GM18526 (cell line): ENCODE measurements around the gene DOK5.

Experiments
- POLR2A ChIP-seq: IDR thresholded peaks from 3 replicates; pipeline ENCODE4 v1.6.1; 2011; ENCODE audit not compliant: insufficient read length; ENCODE audit errors: extremely low read depth

The DOK5 gene

GRCh38 chr20:54486585-54486984 is 11.2 kb downstream of the DOK5 start:
- no peak for TF ChIP-seq POLR2A

GRCh38 chr20:54488442-54488841 is 13.0 kb downstream of the DOK5 start:
- TF ChIP-seq POLR2A: no peak

- no peak for TF ChIP-seq POLR2A
Measured at GRCh38 chr20:54491506-54491905, 16.1 kb downstream of the DOK5 start.

GRCh38 chr20:54494303-54495006 is 19.1 kb downstream of the DOK5 start:
- TF ChIP-seq POLR2A: no peak

GRCh38 chr20:54497931-54498718 is 22.7 kb downstream of the DOK5 start:
- TF ChIP-seq POLR2A: no peak

- TF ChIP-seq POLR2A: no peak
Measured at GRCh38 chr20:54499111-54499510, 23.7 kb downstream of the DOK5 start.

GRCh38 chr20:54502179-54502578 is 26.8 kb downstream of the DOK5 start:
- no peak for TF ChIP-seq POLR2A

GRCh38 chr20:54506643-54507042 is 31.2 kb downstream of the DOK5 start:
- no peak for TF ChIP-seq POLR2A

GRCh38 chr20:54510541-54511129 is 35.2 kb downstream of the DOK5 start:
- no peak for TF ChIP-seq POLR2A

GRCh38 chr20:54512694-54513093 is 37.3 kb downstream of the DOK5 start:
- TF ChIP-seq POLR2A: no peak

- TF ChIP-seq POLR2A: no peak
Measured at GRCh38 chr20:54514028-54514607, 38.7 kb downstream of the DOK5 start.

- no peak for TF ChIP-seq POLR2A
Measured at GRCh38 chr20:54515793-54516628, 40.6 kb downstream of the DOK5 start.

GRCh38 chr20:54517241-54517975 is 42.0 kb downstream of the DOK5 start:
- TF ChIP-seq POLR2A: no peak

- TF ChIP-seq POLR2A: no peak
Measured at GRCh38 chr20:54524849-54525248, 49.5 kb downstream of the DOK5 start.
